Limb (tissue), 2 donors: ENCODE data around the gene SBK3.
"Not testable (repeated sequence)": the region's sequence is repeated elsewhere in the genome, so short reads cannot be mapped to it uniquely, and the experiment has no call there.

Experiments used
- DNase-seq, 2 donors: peaks; one replicate each; pipeline ENCODE4 v3.0.0-alpha.2; 2016; ENCODE audit errors: extremely low spot score in 2 of 2

SBK3 gene

DNA sequence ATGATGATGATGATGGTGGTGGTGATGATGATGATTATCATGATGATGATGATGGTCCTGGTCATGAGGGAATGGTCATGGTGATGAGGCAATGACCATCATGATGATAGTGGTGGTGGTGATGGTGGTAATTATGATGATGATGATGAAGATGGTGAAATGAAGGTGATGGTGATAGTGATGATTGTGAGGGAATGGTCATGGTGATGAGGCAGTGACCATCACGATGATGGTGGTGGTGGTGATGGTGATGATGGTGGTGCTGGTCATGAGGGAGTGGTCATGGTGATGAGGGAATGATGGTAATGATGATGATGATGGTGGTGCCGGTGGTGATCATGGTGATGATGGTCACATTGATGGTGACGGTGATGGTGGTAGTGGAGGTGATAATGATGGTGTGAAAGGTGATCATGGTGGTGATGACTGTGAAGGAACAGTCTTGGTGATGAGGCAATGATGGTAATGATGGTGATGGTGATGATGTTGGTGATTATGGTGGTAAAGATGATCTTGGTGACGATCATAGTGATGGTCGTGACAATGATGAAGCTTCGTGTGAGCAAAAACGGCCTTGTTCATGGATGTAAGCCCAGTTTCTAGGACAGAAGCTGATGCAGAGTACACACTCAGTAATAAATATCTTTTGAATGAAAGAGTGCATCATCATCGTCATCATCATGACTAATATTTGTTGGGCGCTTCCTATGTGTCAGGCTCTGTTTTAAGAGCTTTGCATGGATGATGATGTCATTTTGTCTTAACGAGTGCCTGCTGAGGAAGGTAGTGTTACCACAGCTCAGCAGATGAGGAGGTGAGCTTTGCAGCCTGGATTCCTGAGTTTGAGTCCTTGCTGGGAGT, 25.7 kb downstream of the SBK3 start:
- DNase-seq: no peak

DNA sequence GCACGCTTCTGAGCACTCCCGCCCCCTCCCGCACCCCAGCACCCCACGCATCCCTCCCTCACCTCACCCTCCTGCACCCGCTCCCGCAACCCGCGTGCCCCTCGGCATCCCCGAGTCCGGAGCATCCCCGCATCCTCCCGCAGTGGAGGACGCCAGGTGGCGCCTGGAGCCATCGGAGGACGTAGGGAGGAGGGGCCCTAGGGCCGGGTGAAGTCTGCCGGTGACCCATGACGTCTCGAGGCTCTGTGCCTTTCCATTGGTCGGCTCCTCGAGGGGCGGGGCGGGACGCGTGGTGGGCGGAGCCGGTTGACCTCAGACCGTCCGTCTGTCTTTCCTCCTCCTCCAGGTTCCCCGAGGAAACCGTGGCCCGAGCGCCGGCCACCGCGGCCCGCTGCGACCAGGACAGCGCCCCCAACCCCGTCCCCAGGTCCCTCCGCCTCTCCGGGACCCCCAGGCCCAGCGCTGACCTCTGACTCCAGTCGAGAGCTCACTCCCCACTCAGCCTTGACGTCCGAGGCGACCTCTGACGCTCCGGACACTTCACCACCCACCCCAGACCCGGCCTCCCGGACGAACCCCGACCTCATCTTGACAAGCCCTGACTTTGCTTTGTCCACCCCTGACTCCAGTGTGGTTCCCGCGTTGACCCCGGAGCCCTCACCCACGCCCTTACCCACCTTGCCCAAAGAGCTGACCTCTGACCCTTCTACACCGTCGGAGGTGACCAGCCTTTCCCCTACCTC, 28.3 kb downstream of the SBK3 start:
- peak; percentile 89 to 95 for DNase-seq

DNA sequence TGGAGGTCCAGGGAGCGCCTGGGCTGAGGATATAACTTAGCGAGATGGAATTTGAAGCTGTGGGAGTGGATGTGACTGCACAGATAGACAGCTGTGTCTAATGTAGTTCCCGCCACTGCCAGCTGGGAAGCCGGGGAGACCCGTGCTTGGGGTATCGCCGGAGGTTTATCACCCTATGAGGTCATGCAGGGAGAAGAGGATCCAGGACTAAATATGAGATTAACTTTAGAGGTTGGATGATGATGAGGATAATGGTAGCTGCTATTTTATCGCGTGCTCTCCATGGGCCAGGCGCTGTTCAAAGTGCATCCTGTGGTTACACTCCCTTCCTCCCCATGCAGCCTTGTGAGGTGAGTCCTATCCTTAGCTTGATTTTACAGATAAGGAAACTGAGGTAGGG, 37.2 kb downstream of the SBK3 start:
- no peak for DNase-seq

DNA sequence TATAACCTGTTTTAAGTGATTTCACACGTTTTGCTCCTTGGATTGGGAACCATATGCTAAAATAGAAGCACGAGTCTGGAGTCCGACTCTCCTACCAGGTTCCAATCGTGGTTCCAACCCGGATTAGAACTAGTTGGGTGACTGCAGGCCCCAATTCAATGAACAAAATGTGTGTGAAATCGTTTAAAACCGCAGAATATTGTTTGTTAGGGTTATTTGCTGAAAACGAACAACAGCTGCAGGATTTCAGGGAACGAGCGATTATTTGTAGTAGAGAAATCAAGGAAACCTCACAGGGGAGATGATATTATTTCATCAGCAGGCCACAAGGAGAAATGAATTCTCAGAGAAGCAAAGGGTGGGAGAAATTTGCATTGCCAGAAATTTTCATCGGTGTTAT, 40.4 kb downstream of the SBK3 start:
- DNase-seq: no peak

DNA sequence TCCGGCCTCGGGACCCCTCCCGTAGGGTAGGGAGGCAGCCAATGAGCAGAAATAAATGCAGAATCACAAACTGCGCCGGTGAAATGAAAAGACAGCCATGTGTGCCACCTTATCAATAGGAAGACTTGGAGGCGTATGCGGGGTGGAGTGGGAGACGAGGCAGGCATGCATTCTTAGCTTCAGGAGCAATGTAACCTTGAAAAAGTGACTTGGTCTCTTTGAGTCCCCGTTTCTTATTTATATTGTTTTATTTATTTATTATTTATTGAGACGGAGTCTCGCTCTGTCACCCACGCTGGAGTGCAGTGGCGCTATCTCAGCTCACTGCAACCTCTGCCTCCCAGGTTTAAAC, 41.1 kb downstream of the SBK3 start:
- no peak for DNase-seq

DNA sequence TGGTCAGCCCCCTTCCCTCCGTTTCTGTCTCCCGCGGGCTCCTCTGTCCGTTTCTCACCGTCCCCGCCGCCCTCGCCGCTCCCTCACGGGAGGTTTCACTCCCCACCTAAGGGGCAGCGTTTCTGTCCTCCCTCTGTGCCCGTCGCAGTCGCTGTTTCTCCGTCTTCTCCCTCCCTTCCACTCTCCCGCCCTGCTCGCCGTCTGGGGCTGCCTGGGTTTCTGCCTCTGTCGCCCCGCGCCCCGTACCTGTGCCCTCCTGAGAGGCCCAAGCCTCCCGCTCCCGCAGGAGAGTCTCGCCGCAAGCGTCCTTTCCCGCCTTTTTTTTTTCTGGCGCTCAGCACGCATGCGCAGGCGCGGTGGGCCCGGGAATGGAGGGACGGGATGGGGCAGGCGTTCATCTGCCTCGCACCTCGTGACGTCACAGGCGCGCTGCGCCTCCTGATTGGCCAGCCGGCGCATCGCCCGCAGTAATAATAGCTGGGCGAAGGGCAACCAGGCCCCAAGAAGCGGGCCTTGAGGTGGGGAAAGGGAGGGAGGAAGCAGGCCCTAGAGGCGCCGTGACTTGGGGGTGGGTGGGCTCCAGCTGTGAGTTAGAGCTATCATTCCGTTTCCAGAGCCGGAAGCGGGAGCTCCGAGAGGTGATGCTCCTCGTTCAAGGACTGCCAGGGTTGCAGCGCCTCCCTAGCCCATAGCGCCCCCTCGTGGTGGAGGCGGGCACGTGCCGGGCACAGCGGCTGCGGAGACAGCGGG, 41.7 kb downstream of the SBK3 start:
- DNase-seq: peak; percentile 81 to 93

DNA sequence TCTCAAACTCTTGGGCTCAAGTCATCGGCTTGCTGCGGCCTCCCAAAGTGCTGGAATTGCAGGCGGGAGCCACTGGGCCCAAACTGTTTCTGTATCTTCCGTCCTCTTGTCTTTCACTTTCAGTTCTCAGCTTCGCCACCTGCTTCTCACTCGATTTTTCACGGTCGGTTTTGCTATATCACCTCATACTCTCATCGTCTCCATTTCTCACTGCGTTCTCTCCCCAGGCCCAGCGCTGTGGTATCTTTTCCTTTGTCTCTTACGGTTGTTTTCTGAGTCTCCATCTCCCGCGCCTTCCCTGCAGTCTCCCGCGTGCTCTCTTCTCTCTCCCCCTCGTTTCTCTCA, 42.2 kb downstream of the SBK3 start:
- DNase-seq: no peak

DNA sequence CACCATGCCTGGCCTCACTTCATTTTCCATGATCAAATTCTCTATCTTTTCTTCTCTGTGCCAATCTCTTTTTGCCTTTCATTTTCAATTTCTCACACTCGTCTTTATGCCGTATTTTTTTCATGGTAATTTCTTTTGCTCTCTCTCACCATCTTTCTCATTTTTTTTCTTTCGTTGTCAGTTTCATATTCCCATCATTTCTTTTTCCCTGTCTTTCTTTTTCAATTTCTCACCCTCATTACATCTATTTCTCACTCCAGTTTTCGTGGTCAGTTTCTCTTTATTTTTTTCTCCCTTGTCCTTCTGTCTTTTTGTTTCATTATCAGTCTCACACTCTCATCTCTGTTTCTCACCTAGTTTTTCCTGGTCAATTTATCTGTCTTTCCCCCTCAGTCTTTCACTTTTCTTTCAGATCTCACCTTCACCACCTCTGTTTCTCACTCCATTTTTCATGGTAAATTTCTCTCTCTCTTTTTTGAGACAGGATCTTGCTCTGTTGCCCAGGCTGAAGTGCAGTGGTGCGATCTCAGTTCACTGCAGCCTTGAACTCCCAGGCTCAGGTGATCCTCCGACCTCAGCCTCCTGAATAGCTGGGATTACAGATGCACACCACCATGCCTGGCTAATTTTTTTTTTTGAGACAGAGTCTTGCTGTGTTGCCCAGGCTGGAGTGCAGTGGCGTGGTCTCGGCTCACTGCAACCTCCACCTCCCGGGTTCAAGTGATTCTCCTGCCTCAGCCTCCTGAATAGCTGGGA, 43.0 kb downstream of the SBK3 start:
- DNase-seq: no peak

DNA sequence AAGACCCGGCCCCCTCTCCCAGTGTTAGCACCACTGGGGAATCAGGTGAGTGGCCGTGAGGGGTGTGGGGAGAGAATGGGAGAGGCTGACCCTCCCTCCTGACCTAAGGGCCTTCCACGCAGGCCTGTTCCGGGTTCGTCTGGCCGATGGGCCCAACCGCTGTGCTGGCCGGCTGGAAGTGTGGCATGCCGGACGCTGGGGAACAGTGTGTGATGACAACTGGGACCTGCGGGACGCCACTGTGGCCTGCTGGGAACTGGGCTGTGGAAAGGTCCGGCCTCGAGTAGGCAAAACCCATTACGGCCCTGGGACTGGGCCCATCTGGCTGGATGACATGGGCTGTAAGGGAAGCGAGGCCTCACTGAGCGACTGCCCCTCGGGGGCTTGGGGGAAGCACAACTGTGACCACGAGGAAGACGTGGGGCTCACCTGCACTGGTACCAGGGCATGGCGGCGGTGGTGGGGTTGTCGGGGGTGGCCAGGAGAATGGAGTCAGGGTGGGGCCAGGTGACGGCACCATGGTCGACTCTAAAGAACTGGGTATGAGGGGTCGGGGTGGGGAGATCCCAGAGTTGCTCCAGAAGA, 44.9 kb downstream of the SBK3 start:
- DNase-seq: no peak

DNA sequence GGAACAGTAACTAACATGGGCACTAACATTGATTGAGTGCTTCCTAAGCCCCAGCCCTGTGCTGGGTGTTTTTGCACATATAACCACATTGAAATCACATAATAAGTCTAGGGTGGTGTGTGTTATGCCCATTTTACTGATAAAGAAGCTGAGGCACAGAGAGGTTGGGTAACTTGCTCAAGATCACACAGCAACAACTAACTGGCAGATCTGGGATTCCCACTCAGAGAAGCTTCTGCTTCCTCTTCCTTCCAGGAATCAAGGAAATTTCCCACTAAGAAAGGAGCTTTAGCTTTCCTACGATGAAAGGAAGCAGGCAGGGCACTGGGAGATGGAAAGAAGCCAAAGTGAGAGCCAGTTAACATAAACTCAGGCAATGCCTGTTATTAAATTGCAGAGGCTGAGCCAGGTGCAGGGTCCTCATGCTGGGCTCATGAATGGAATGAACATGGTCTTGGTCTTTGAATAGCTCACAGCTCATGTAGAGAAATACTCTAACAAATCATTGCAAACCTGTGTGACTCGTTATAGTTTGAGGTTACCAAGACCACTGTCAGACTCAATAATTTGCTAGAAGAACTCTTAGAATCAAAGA, 47.0 kb downstream of the SBK3 start:
- DNase-seq: no peak

DNA sequence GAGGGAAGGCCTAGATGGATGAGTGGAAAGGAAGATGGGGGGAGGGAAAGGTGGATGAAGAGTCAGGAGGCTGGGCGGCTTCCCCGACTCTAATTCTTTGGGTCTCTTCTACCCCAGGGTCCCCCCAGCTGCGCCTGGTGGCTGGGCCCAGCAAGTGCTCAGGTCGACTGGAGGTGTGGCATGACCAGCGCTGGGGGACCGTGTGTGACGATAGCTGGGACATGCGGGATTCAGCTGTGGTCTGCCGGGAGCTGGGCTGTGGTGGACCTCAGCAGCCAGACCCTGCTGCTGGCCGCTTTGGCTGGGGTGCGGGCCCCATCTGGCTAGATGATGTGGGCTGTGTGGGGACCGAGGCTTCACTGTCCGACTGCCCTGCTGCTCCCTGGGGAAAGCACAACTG, 47.6 kb downstream of the SBK3 start:
- DNase-seq: no peak

DNA sequence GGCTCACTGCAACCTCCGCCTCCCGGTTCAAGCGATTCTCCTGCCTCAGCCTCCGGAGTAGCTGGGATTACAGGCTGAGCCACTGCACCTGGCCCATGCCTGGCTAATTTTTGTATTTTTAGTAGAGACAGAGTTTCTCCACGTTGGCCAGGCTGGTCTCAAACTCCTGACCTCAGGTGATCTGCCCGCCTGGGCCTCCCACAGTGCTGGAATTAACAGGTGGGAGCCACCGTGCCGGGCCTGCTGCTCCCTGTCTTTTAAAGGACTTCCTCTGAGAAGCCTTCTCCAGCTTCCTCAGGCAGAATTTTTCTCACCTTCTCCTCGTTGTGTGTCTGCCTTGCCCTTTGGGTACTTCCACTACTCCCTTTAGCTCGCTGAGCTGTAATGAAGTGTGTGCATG, 48.5 kb downstream of the SBK3 start:
- DNase-seq: not testable (repeated sequence)

DNA sequence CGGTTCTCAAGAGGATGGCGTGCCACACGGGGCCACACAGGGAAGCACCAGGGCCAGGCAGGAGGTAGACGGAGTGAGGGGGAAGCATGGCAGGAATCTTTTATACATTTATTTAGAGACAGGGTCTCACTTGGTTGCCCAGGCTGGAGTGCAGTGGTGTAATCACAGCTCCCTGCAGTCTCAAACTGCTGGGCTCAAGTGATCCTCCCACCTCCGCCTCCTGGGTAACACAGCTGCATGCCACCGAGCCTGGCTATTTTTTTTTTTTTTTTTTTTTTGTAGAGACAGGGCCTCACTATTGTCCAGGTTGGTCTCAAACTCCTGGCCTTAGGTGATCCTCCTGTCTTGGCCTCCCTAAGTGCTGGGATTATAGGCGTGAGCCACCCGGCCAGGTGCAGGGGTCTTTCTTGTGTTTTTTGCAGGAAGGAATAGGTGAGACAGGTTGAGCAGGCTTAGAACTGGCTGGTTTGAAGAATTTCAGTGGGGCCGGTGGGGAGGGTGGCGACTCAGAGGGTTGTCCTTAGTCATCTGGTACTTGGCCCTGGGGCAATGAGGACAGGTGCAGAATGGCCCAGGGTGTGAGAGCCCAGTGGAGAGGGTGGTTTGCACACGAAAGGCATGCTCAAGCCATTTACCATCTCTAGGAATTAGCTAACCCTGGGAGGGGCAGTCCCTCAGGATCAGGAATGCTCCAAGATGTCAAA, 49.5 kb downstream of the SBK3 start:
- no peak for DNase-seq

DNA sequence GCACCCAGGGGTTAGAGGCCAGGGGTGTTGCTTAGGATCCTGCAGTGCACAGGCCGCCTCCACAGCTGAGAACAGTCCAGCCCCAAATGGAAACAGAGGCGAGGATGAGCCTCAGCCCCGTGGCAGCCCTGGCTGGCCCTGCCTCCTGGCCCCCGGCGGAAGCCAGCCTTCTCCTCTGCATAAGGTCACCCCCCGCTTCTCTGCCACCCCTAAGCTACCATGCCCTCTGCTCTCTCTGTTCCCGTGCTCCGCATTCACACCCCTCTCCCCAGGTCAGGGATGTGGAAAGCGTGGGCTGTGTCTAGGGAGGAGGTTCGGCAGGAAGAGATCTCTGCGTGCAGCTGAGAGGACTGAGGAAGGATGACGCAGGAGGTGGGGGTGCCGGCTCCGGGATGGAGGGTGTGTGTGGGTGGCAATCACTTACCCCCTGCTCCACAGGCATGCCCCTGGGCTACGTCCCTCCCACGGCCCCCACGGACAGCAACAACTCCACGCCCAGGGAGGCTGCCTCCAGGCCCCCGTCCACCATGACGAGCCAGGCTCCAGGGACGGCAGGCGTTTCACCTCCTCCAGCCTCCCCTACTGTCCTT, 51.1 kb downstream of the SBK3 start:
- no peak for DNase-seq

DNA sequence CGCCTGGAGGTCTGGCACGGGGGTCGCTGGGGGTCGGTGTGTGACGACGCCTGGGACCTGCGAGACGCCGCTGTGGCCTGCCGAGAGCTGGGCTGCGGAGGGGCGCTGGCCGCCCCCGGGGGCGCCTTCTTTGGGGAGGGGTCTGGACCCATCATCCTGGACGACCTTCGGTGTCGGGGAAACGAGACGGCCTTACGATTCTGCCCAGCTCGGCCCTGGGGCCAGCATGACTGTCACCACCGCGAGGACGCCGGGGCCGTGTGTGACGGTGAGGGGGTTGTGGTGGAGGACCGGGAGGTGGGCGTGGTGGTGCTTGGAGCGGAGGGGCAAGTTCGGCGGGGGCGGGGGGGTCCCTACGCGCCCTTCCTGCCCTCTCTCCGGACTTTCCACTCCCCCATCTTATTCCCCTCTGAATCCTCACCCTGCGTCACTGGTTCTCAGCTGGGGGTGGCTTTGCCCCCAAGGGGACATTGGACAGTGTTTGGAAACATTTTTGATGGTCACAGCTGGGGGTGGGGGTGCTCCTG, 51.6 kb downstream of the SBK3 start:
- no peak for DNase-seq

DNA sequence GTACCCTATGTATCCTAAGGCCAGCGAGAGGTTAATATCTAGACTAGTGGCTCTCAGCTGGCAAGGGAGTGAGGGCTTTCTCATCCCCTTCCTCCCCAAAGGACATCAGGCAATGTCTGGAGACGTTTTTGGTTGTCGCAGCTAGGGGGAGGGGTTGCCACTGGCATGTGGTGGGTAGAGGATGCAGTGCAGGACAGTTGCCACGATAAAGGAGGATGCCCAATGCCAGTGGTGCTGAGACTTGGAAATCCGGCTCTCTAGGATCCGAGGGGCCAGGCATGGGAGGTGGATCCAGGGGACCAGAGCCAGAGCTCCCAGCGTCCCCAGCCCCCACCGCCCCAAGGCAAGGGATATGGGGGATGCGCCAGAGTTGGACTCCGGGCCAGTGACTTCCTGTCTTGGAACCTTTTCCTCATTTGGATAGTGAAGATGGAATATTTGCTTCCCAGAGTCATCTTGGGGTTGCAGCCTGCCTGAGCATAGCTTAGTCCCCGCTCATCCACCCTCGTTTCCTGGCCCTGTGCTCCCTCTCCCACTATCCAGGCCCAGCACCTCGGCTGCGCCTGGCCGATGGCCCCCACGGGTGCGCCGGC, 52.2 kb downstream of the SBK3 start:
- DNase-seq: no peak

DNA sequence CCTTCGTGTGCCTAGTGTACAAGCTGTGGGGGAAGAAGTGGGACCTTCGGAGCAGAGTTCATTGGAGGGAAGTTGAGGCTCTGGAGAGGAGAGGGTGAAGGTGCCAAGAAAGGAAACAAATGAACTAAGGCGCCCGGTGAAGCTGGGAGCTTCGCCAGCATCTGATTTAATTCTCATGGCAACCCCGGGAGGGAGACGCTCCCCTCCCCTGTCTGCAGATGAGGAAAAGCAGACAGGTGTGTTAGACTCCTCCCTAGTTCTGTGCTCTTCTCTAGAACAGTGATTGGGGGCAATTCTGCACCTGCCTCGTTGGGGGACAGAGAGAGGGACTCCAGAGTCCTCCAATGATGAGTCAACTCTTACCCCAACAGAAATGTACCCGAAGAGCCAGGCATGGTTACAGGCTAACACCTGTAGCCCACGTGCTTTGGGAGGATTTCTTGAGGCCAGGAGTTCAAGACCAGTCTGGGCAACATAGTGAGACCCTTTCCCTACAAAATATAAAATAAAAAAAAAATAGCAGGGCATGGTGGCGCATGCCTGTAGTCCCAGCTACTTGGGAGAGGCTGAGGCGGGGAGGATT, 52.9 kb downstream of the SBK3 start:
- DNase-seq: no peak

DNA sequence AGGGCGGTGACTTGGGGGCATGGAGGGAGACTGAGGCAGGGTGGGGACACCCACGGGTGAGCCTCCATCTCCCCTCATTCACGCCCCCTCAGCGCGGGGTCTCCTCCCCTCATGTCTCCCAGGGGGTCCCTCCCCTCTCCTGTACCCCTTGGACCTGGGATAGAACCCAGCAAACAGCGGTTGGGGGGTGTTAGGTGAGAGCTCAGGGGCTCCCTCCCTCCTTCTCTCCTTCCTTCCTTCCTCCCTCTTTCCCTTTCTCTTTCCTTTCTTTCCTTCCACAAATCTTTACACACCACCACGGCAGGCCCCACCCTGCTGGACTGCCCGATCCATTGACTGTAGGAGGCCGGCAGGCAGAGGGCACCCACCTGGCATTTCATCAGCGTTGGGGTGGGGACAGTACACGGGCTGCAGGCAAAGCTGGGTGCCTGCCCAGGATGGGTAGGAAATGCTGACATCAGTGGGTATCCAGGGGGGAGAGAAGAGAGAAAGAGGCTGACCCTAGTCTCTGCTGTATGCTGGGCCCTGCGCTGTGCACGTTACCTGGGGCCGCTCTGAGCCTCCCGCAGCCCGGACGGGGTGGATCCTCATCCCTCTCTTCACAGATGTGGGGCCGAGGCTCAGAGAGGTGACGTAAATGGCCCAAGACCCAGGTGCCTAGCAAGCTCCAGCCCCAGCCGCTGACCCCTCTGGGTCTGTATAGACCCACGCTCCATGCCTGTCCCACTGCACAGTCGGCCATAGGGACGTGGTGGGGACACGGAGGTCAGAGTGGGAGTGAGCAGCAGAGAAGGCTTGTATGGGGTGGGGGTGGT, 53.6 kb downstream of the SBK3 start:
- no peak for DNase-seq
